GM19023 (cell line): ENCODE measurements around the gene RIN3.
"Not testable (repeated sequence)": the region's sequence is repeated elsewhere in the genome, so short reads cannot be mapped to it uniquely, and the experiment has no call there.

Source experiments
- ATAC-seq: cut with Tn5 transposase; IDR thresholded peaks from one replicate; pipeline ENCODE4 v1.9.1; 2021; ENCODE audit warnings: mild to moderate bottlenecking, moderate library complexity; ENCODE audit not compliant: unreplicated experiment

The RIN3 gene

DNA sequence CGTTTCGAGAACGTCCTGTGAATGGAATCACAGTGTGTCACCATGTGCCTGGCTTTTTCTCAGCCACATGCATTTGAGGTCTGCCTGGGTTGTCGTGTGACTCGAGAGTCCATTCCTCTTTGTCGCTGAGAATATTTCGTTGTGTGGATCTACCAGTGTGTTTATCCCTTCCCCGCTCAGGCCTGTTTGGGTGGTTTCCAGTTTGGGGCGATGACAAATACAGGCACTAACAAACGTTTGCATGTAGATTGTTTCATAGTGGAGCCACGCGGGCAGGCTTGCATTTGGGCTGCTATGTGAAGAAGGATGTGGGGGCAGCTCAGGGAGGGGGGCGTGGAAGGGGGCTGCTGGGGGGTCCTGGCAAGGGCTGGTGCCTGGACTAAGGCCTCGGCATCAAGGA is 14.1 kb downstream of the RIN3 start:
- no peak for ATAC-seq

DNA sequence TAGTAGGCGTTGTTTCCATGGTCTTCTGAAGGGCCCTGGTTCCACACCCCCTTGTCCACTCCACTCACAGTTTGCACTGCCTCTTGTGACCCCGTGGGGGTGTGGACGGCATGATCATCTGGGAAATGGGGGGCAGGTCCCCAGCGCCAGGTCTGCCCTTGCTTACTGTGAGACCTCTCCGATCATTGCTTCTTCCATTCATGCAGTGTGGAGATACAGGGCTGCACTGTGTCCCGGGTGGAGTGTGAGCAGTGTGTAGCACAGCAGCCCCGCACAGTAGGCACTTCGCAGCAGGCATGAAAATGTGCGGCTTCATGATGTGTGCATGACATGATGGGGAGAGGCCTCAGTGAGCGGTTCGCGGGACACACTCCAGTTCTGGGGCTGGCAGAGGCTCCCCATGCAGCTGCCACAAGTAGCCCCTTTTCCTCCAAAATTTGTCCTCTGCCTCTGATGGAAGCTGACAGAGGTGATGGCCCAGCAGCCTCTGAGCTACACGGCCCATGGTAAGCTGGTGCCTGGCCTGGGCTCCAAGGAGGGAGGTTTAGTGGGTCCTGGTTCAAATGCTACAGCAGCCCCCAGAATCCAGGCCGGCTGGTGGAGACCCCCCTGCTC is 15.0 kb downstream of the RIN3 start:
- no peak for ATAC-seq

DNA sequence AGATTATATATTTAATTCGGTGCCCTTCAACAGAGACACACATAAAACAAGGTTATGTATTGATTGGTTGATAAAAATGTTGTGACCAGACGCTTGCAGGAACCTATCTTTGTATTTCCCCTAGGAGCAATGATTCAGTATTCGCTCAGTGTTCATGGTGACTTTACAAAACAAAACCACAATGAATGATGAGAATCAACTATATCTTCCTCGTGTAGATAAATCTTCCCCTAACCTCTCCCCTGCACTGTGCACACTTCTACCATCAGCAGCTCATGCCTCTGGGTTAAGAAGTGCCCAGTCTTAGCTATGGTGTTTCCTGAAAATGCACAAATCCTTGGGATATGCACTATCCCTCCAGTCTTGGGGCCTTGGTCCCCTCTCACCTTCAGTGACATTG is 16.3 kb downstream of the RIN3 start:
- ATAC-seq = no peak

DNA sequence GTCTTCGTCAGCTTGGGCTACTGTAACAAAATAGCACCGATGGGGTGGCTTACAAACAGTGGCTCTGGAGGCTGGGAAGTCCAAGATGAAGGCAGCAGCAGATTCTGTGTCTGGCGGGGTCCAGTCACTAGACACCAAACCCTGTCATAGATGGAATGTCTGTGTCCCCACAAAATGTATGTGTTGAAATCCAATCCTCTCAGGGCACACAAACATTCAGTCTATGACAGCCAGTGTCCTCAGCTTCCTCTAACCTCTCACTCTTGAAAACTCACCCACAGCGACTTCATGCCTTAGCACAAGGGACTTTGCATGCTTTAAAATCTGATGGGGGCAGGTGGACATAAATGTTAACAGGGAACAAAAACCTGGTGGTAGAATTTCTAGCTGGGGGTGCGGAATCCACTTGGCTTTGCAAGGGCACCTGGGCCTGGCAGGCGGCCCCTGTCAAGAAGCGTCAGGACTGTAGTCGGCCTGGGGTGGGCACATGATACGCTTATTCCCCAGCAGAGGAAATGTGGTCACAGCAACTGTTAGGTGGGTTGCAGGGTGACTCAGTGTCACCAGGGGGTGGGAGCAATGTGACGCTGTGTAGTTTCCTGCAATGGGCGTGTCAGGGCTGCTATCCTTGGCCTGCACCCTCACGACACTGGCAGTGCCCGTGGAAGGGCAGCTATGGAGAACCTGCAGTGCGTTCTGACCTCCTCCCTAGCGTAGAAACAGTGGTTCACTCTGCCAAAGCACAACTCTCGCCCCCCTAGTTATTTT is 17.7 kb downstream of the RIN3 start:
- ATAC-seq = no peak

DNA sequence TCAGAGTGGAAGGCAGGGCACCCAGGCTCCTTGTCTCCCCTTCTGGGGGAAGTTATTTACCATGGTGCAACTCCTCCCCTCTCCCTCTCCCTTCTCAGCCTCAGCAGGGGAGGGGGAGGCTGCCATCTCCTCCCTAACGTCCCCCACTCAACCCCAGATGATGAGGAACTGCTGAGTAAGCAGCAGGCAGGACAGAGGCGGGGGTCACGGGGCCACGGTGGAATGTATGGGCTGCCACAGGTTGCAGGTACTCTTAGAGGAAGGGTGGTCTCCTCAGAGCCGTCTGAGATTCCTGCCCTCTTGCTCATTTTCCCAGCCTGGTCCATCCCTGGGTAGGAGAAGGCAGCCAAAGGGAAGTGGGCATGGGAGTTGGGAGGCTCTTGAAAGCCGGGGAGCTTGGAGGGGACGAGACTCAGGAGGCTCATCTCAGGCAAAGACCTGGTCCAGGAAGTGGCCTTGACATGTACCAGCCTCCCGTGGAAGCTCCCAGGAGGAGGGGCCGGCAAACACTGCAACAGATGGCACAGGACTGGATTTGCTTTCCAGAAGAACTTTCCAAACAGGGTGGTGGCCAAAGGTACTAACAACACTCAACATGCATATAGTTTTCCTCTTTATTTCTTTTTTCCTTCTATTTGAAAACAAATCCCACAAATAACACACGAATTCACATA is 19.0 kb downstream of the RIN3 start:
- ATAC-seq = no peak

DNA sequence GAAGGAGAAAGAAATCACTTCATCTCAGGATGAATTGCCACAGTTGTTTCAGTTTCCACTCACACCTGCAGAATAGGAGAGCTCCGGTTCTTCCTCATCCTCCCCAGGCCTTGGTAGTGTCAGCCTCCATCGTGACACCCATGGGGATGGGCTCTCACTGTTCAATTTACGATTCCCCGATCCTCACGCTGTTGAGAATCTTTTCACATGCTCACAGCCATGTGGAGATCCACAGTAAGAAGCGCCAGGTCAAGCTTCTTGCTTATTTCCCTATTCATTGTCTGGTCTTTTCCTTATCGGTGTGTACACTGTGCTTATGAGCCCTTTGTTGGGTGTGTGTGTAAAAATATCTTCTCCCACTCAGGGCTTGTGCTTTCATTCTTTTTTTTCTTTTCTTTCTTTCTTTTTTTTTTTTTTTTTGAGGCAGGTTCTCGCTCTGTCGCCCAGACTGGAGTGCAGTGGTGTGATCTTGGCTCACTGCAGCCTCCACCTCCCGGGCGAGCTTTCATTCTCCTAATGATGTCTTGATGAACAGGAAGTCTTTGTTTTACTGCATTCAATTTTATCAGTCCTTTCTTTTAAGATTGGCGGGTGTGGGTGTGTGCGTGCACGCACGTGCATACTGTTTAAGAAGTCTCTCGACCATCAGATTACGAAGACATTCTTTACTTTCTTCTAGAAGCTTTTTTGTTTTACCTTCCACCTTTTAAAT is 21.5 kb downstream of the RIN3 start:
- ATAC-seq = no peak

DNA sequence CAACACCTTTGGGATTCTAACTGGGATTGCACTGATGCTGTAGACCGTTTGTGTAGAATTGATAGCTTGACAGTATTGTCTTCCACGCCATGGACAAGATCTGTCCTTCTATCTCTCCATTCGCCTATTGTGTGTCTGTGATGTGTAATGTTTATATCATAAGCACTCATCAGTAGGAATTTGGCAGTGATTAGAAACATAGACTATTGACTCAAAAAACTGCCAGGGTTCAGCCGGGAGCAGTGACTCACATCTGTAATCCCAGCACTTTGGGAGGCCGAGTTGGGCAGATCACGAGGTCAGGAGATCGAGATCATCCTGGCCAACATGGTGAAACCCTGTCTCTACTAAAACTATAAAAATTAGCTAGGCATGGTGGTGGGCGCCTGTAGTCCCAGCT is 22.6 kb downstream of the RIN3 start:
- ATAC-seq = not testable (repeated sequence)

DNA sequence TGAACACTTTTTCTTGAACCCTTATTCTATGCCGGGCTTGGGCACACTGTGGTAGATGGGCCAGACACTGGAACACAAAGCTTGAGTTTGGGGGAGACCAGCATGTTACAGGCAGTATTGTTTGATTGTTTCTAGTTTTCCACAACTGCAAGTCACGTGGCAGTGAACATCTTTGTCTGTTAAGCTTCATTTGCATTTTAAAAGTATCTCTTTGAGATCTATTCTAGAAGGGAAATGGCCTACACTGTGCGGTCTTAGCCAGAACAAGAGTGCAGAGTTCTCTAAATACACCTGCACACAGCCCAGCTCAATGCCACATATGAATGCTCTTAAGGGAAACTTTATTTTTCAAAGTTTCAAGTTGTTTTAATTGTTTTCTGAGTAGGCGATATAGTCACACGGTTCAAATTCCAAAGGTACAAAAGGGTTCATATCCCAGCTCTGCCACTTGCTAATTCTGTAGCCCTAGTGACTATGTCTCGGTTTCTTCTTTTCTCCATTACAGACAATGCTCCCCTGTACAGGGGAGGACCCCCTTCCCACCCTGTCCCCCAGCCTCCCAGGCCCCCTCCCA is 24.9 kb downstream of the RIN3 start:
- ATAC-seq = peak; percentile 70

DNA sequence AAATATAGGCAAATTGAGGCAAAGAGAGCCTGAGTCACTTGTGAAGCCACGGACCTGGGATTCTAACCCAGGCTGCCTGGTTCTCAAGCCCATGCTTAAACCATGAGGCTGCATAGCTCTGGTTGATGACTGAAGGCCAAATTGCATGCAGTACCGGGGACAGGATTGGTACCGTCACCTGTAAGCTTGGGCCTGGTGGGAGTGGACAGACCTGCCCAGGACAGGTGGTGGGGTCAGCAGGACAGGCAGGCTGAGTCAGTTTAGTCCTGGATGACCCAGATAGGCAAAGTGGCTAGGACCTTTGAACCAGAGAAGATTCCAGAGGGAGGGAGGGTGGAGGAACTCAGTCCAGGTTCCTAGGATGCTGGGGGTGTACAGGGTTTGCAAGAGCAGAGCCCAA is 25.8 kb downstream of the RIN3 start:
- ATAC-seq = no peak

DNA sequence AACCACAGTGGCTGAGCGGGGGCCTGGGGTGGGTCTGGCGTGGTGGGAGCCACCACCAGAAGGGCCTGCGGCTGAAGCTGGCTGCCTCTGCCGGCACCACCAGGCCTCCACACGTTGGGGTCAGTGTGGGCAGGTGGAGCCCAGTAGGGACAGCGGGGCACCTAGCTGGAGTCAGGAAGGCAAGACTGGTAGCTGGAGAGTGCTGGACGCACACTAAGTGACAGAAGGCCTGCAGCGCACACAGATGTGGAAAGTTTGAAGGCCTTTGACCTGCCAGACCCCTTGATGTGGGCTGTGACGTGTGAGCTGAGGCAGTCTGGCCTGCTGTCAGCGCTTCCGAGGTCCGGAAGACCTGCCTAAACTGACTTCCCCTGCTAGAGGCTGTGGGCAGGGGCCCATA is 26.3 kb downstream of the RIN3 start:
- ATAC-seq = peak; percentile 48

DNA sequence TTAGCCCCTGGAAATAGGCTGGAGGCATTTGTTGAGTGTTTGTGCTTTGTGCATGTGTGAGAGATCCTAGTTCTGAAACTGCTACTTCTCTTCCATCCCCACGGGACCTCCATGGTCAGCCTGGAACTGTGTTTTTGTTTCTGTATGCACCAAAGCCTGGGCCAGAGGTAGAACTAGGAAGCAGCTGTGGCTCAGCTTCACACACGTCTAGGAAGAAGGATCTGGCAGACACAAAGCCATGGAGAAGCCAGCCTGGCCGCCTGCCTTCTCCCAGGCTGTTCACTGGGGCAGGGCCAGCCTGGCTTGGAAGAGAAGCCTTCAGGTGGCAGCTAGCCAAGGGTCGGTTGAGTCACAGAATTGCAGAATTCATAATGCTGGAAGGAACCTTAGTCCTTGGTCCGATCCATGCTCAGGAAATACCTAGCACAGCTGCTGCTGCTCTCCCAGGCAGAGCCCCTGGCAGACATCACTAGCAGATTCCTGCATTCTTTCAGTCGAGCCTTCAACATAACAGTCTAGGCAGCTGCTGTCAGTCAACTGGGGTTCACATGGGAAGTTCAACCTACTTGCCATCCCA is 27.0 kb downstream of the RIN3 start:
- no peak for ATAC-seq

DNA sequence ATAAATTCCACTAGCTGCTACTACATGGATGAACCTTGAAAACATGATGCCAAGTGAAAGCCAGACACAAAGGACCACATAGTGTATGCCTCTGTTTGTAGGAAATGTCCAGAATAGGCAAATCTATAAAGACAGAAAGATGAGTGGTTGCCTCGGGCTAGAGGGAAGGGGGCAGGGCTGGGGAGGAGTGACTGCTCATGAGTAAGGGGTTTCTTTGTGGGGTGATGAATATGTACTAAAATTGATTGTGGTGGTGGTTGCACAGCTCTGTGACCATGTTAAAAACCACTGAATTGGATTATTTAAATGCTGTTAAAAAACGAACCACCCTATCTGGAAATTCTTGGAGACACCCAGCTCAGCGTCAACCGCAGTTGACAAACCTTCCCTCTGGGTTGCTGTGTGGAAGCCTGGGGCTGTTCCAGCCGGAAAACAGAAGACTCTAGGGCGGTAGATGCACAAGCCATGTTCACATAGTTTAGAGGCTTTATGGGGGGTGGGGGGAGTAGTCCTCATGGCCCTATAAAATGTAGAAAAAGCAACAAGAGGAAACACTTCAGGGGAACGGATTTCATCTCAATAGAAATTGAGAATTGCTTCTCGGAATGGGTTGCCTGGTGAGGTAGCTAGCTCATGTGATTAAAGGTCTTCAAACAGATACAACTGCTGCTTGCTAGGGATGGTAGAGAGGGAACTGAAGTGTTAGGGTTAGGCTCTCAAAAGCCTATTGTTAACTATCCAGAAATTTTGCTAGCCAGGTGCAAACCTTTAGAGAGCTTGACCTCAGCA is 29.4 kb downstream of the RIN3 start:
- no peak for ATAC-seq

DNA sequence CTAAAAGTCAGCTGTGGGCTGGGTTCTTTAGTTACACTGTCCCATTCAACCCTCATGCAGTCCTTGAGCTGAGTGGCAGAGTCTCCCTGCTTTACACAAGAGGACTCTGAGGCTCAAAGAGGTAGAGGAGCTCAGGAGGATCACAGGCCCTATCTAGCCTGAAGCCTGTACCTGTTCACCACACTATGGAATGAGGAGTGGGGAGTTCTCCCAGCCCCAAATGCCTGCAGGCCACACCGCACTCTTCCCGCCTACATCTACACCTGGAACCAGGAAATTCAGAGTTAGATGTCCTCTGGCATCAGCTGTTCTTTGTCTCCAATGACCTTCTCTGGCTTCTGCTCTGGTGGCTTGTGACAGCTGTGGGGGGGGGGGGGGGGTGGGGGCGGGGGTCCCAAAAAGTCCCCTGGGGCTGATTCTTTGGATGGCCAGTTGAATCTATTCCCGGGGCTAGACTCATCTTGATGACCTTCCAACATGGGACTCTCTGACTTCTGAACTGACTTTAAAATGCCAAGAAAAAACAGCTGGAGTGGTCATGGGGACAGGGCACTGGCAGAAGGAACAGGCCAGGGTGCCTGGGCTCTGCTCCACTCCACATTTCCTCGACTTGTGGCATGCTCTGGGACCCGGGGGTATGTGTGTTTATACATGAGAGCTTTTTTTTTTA is 30.6 kb downstream of the RIN3 start:
- no peak for ATAC-seq

DNA sequence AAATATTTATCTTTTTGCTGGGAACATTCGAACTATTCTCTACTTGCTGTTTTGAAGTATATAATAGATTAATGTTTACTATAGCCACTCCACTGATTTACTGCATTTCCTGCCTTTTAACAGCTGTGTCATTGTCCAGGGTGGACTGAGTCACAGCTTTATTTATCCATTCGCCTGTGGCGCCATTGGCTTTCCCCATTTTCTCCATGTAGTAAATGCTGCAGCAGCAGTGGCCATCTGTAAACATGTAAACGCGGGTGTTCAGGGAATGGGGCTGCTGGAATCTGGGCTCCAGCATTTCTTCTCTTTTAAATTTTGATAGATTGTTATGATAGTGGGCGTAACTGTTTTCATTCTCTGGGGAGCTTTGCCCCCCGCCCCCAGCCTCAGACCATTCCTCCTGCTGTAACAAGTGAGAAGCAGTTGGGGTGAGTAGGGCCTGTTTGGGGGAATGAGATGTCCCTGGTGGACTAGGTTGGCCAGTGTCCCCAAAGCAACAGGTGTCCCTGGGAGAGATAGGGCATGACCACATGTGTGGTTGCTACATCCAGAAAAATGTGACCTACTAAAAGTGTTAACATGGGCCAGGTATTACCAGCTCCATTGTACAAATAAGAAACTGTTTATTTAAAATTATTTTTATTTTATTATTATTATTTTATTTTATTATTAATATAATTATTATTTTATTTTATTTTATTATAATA is 32.9 kb downstream of the RIN3 start:
- no peak for ATAC-seq

DNA sequence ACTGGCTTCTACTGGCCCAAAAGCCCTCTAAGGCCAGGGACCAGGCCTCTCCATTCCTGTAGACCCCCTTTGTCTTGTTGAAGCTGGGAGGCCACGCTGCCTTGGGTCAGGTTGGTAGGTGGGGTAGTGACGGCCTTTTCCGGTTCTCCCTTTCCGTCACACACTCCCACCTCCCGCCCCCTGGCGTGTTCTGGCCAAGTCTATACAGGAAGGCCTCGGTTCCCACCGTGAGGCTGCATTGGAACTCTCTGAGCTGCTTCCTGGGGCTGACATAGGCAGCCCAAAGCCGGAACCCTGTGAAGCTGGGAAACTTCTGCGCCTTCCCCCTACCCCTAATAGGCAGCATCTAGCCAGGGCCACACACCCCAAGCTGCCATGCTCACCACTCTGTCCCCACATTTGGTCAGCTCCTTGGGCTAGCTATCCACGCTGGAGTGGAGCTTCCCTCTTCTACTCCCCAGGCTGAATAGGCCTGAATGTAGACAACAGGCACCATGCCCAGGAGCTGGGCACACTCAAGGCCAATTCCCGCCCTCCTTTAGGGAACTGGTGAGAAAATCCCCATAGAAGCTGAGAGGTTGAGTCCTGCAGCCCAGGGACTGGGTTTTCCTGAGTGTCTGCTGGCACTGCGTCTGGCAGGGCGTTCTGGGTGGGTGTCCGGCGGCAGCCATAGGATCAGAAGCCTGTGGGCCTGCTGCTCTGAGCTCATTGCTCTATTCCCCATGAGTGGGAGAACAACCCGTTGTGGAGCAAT is 35.7 kb downstream of the RIN3 start:
- no peak for ATAC-seq

DNA sequence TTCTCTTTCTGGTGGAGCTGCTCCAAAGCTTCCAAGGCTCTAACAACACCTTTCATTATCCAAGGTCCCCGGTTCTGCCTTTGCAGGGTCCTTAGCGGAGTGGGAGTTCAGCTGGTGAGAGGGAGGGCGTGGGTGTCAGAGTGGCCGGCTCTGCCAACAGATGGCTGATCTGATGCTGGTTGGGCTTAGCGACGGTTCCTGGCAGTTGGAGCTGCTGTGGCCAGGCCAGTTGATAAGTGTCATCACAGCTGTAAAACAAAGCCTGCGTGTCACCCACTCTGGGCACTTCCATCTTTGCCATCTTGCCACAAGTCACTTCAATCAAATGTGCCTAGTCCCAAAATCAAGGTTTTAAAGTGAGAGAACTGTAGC is 36.3 kb downstream of the RIN3 start:
- ATAC-seq = no peak

DNA sequence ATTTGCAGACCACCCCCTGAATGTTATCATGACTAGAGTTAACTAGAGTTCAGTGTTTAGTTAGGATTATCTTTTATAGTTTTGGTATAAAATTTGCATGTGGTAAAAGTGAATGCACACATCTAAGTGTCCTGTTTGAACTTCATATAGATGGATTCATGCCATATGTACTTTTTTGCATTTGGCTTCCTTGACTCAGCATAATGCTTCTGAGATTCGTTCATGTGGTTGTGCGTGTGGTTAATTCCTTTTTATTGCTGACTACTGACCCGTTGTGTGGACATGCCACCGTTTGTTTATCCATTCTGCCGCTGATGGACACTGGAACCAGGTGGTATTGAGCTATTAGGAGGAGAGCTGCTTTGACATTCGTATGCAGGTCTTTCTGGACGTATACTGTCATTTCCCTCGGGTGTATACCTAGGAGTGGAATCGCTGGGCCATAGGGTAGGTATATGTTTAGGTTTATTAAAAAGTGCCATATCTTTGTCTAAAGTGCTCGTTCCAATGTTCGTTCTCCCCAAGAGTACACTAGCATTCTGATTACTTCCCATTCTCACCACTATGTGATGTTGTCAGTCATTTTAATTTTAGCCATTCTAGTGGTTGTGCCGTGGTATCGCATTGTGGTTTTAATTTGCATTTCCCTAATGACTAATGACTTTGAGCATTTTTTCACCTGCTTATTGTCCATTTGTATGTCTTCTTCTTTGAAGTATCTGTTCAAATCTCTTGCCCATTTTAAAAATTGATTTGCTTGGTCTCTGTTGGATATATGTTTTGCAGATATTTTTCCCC is 37.7 kb downstream of the RIN3 start:
- ATAC-seq = peak; percentile 76
